Lung (tissue), 12 donors: ENCODE measurements around the gene DNASE2B. TPM values are rescaled to one million over a fixed set of nuclear protein-coding genes. Genes with fewer than 3 reads are reported as not detected.

Experiments
- ATAC-seq: fragments of 200-7000 bp; cut with Tn5 transposase; one replicate; pipeline ENCODE4 v1.9.1; 2020; ENCODE audit warnings: moderate number of reproducible peaks; ENCODE audit not compliant: insufficient read depth, low FRiP score
- DNase-seq, 3 donors: peaks; one replicate each; pipeline ENCODE4 v3.0.0-alpha.2; 2013 to 2017
- H3K27ac ChIP-seq, 2 donors: one replicate each; pipeline ENCODE4 v1.5.1; 2013; ENCODE audit warnings: mild to moderate bottlenecking in 2 of 2, moderate library complexity in 2 of 2, control low read depth in 1 of 2, inconsistent platforms in 1 of 2, low read depth in 1 of 2, low read length in 1 of 2
- H3K27me3 ChIP-seq, 3 donors: one replicate each; pipeline ENCODE4 v1.5.1; 2013; ENCODE audit warnings: low read length in 2 of 3; ENCODE audit not compliant: control insufficient read depth in 3 of 3, insufficient read depth in 3 of 3
- H3K36me3 ChIP-seq, 4 donors: one replicate each; pipeline ENCODE4 v1.5.1; 2013; ENCODE audit warnings: low read length in 4 of 4, mild to moderate bottlenecking in 1 of 4, moderate library complexity in 1 of 4; ENCODE audit not compliant: control insufficient read depth in 4 of 4, insufficient read depth in 4 of 4
- H3K4me1 ChIP-seq, 5 donors: one replicate each; pipeline ENCODE4 v1.5.1; 2013; ENCODE audit warnings: low read length in 5 of 5, mild to moderate bottlenecking in 2 of 5, moderate library complexity in 1 of 5; ENCODE audit not compliant: control insufficient read depth in 5 of 5, insufficient read depth in 5 of 5
- H3K4me3 ChIP-seq: one replicate; pipeline ENCODE4 v1.5.1; 2013; ENCODE audit warnings: mild to moderate bottlenecking, control low read depth, moderate library complexity
- H3K9ac ChIP-seq, 2 donors: one replicate each; pipeline ENCODE4 v1.5.1; 2013; ENCODE audit warnings: low read length in 2 of 2, control low read depth in 1 of 2; ENCODE audit not compliant: insufficient read depth in 1 of 2
- H3K9me3 ChIP-seq, 4 donors: one replicate each; pipeline ENCODE4 v1.5.1; 2013; ENCODE audit warnings: low read length in 3 of 4, mild to moderate bottlenecking in 1 of 4, moderate library complexity in 1 of 4; ENCODE audit not compliant: control insufficient read depth in 4 of 4, insufficient read depth in 3 of 4
- CTCF ChIP-seq: IDR thresholded peaks from 2 replicates; pipeline ENCODE4 v1.5.1; 2012; ENCODE audit warnings: mild to moderate bottlenecking; ENCODE audit errors: control extremely low read depth, extremely low read depth
- WGBS, 2 donors: extraction: QIAGEN DNeasy Blood & Tissue Kit; methylation state at CpG; one replicate each; pipeline ENCODE4 v1.1.7; 2013; 5-methylcytosine and 5-hydroxymethylcytosine counted together
- polyA plus RNA-seq, 2 donors: library from polyadenylated mRNA; stranded (reverse); fragments of 200-250 nt; gene quantifications; one replicate each; pipeline ENCODE4 v1.2.1, GENCODE V29; 2013
- total RNA-seq, 2 donors: library from RNA; depleted of rRNA in 1 of 2; stranded (reverse); fragments of >200 nt in 1 of 2; gene quantifications; one replicate each; pipeline ENCODE4 v1.2.1, GENCODE V29; 2014 to 2021
- donor health status: control.
- donor health status: control.
- donor health status: Bipolar disorder and iron deficiency.
- donor health status: healthy.
- donor health status: DM: yes; HTN: yes; CAD: no.

Gene DNASE2B
- total and polyA plus RNA-seq, 4 donors: 0.29 to 4.9 (median 1.3) TPM; not detected in 1

- Histone ChIP-seq H3K4me3 (no peak overlapping the region), H3K4me1 (no peaks in the 10 kb centered on the region), H3K9ac (no peak overlapping the region), H3K27ac (no peak overlapping the region), H3K27me3 (peaks cover 0 to 2% (median 0%) of the 10 kb centered on the region in 3 donors), H3K9me3 (no peaks in the 10 kb centered on the region), H3K36me3 (no peaks in the 10 kb centered on the region)
- TF ChIP-seq CTCF: no peak
- WGBS, 2 donors: 73 to 74% methylated on average over 8 of the region's 8 CpGs
- no peak for ATAC-seq
- DNase-seq: no peak
Measured at GRCh38 chr1:84387480-84388163, 10.7 kb upstream of the DNASE2B start.

- Histone ChIP-seq H3K9ac (no peak overlapping the region), H3K36me3 (no peaks in the 10 kb centered on the region), H3K4me3 (no peak overlapping the region), H3K27ac (no peak overlapping the region), H3K4me1 (no peaks in the 10 kb centered on the region), H3K9me3 (no peaks in the 10 kb centered on the region), H3K27me3 (peaks cover 0 to 2% (median 0%) of the 10 kb centered on the region in 3 donors)
- no peak for TF ChIP-seq CTCF
- ATAC-seq: no peak
- DNase-seq: no peak
Measured at GRCh38 chr1:84390226-84390625, 8.1 kb upstream of the DNASE2B start.

GRCh38 chr1:84401156-84401555 is 2.9 kb downstream of the DNASE2B start:
- no peak overlapping the region for H3K9ac ChIP-seq
- DNase-seq: no peak

More at GRCh38 chr1:84401156-84401555, 2.9 kb downstream of the DNASE2B start:
- no peak for ATAC-seq
- no peaks in the 10 kb centered on the region for H3K36me3 ChIP-seq
- H3K9me3 ChIP-seq: no peaks in the 10 kb centered on the region
- no peak for TF ChIP-seq CTCF
- H3K27ac ChIP-seq: no peak overlapping the region
- no peaks in the 10 kb centered on the region for H3K4me1 ChIP-seq
- no peaks in the 10 kb centered on the region for H3K27me3 ChIP-seq
- 61 to 63% methylated on average over 3 of the region's 3 CpGs for WGBS, 2 donors
- H3K4me3 ChIP-seq: no peak overlapping the region
